Coronary artery (tissue), 2 donors: ENCODE measurements around the gene TANGO6.
"Not testable (repeated sequence)": the region's sequence is repeated elsewhere in the genome, so short reads cannot be mapped to it uniquely, and the experiment has no call there.

ENCODE experiments used
- DNase-seq: peaks from one replicate; pipeline ENCODE4 v3.0.0-alpha.2; 2017; ENCODE audit warnings: low spot score
- H3K27ac ChIP-seq, 2 donors: fragments of 200-600 bp; sonication (generic); one replicate each; pipeline ENCODE4 v1.5.1; 2016 to 2019
- H3K4me3 ChIP-seq: fragments of 200-600 bp; sonication (generic); 2 replicates; pipeline ENCODE4 v1.5.1; 2016; ENCODE audit warnings: mild to moderate bottlenecking, moderate library complexity
- CTCF ChIP-seq: fragments of 200-600 bp; sonication (generic); IDR thresholded peaks from one replicate; pipeline ENCODE4 v1.5.1; 2019; ENCODE audit warnings: antibody characterized with exemption

The TANGO6 gene

GRCh38 chr16:69039333-69039941, 196.1 kb downstream of the TANGO6 start:
- no peak for TF ChIP-seq CTCF
- no peak overlapping the region for H3K27ac ChIP-seq
- no peak for DNase-seq
- no peak overlapping the region for H3K4me3 ChIP-seq

- H3K27ac ChIP-seq = no peak overlapping the region
- H3K4me3 ChIP-seq = no peak overlapping the region
- no peak for TF ChIP-seq CTCF
- DNase-seq = no peak
Observed at GRCh38 chr16:69040144-69040909, 197.0 kb downstream of the TANGO6 start.

- no peak for DNase-seq
- TF ChIP-seq CTCF = no peak
- H3K4me3 ChIP-seq = no peak overlapping the region
- H3K27ac ChIP-seq = no peak overlapping the region
Observed at GRCh38 chr16:69048328-69049120, 205.2 kb downstream of the TANGO6 start.

GRCh38 chr16:69049146-69049545, 205.8 kb downstream of the TANGO6 start:
- DNase-seq = no peak
- H3K4me3 ChIP-seq = no peak overlapping the region
- no peak overlapping the region for H3K27ac ChIP-seq
- no peak for TF ChIP-seq CTCF

GRCh38 chr16:69049603-69050375, 206.5 kb downstream of the TANGO6 start:
- TF ChIP-seq CTCF = no peak
- no peak overlapping the region for H3K27ac ChIP-seq
- H3K4me3 ChIP-seq = no peak overlapping the region
- no peak for DNase-seq

GRCh38 chr16:69051517-69051830, 208.1 kb downstream of the TANGO6 start:
- not testable (repeated sequence) for H3K4me3 ChIP-seq, H3K27ac ChIP-seq, DNase-seq

- no peak overlapping the region for H3K27ac ChIP-seq
- TF ChIP-seq CTCF = no peak
- H3K4me3 ChIP-seq = no peak overlapping the region
- DNase-seq = no peak
Observed at GRCh38 chr16:69055008-69055407, 211.7 kb downstream of the TANGO6 start.
